OCI-LY7 (cell line): ENCODE data around the gene CHAF1A. TPM values are rescaled to one million over a fixed set of nuclear protein-coding genes. Genes with fewer than 3 reads are reported as not detected.

ENCODE experiments used
- BruUV-seq: library from RNA; stranded (reverse); fragments of 400-500 nt; replicated peaks from 2 replicates; lab custom pipeline; 2021; lab: Mats Ljungman, UMichigan
- CTCF ChIA-PET: fragments of 300-600 bp; sonication (Branson Sonifier 250); formaldehyde crosslinking; loops from one replicate; lab custom pipeline; 2022; ENCODE audit warnings: antibody characterized with exemption; ENCODE audit not compliant: unreplicated experiment; lab: Charles Lee
- POLR2A ChIA-PET: fragments of 300-600 bp; sonication (Branson Sonifier 250); formaldehyde crosslinking; loops from one replicate; lab custom pipeline; 2022; ENCODE audit warnings: antibody characterized with exemption; lab: Charles Lee
- DNase-seq: peaks from one replicate; pipeline ENCODE4 v3.0.0-alpha.2; 2015; ENCODE audit warnings: low spot score
- H2AFZ ChIP-seq: fragments of 200-600 bp; sonication (generic), shearing (Covaris generic); 2 replicates; pipeline ENCODE4 v1.6.1; 2014; ENCODE audit warnings: mild to moderate bottlenecking, antibody characterized with exemption, low read length, moderate library complexity
- H3K27ac ChIP-seq: fragments of 200-600 bp; sonication (generic); 2 replicates; pipeline ENCODE4 v1.5.1; 2014; ENCODE audit warnings: mixed run types, low read depth, mild to moderate bottlenecking, moderate library complexity, low read length, inconsistent platforms; ENCODE audit not compliant: poor library complexity, severe bottlenecking
- H3K36me3 ChIP-seq: fragments of 200-600 bp; sonication (generic); 2 replicates; pipeline ENCODE4 v1.6.1; 2014; ENCODE audit warnings: mild to moderate bottlenecking, antibody characterized with exemption, low read length, moderate library complexity, mixed read lengths; ENCODE audit not compliant: insufficient read depth
- H3K4me1 ChIP-seq: fragments of 200-600 bp; sonication (generic); 2 replicates; pipeline ENCODE4 v1.5.1; 2014; ENCODE audit warnings: mild to moderate bottlenecking, low read length; ENCODE audit not compliant: insufficient read depth, poor library complexity, severe bottlenecking
- H3K4me2 ChIP-seq: fragments of 200-600 bp; sonication (generic); 2 replicates; pipeline ENCODE4 v1.6.1; 2014; ENCODE audit warnings: mild to moderate bottlenecking, low read length
- H3K4me3 ChIP-seq: fragments of 200-600 bp; sonication (generic); 2 replicates; pipeline ENCODE4 v1.5.1; 2014; ENCODE audit warnings: mild to moderate bottlenecking, low read depth, low read length; ENCODE audit not compliant: poor library complexity, severe bottlenecking
- H3K79me2 ChIP-seq: fragments of 200-600 bp; sonication (generic); 2 replicates; pipeline ENCODE4 v1.6.1; 2016; ENCODE audit warnings: low read depth, mild to moderate bottlenecking, low read length, moderate library complexity, mixed read lengths; ENCODE audit not compliant: insufficient read depth
- H3K9me2 ChIP-seq: fragments of 200-600 bp; sonication (generic); 2 replicates; pipeline ENCODE4 v1.6.1; 2016; ENCODE audit warnings: mild to moderate bottlenecking, low read length, mixed read lengths; ENCODE audit not compliant: insufficient read depth
- H3K9me3 ChIP-seq: fragments of 200-600 bp; sonication (generic); 2 replicates; pipeline ENCODE4 v1.6.1; 2014; ENCODE audit warnings: mild to moderate bottlenecking, mixed run types, low read length, mixed read lengths
- H4K20me1 ChIP-seq: fragments of 200-600 bp; sonication (generic); 2 replicates; pipeline ENCODE4 v1.6.1; 2014; ENCODE audit warnings: mild to moderate bottlenecking, antibody characterized with exemption, low read length, moderate library complexity, mixed read lengths; ENCODE audit not compliant: insufficient read depth
- EZH2phosphoT487 ChIP-seq: fragments of 200-600 bp; sonication (generic); IDR thresholded peaks from 2 replicates; pipeline ENCODE4 v1.6.1; 2018; ENCODE audit warnings: low read depth, borderline replicate concordance, mild to moderate bottlenecking, mixed run types, antibody characterized with exemption, low read length, moderate library complexity, mixed read lengths
- intact Hi-C: fragments of 100-400 bp; cut with micrococcal nuclease; formaldehyde crosslinking; loops from one replicate; pipeline ENCODE4 v1.10.0; 2022; ENCODE audit not compliant: unreplicated experiment
- total RNA-seq, 2 experiments: library from RNA; depleted of rRNA in 1 of 2; stranded (reverse); fragments of >200 nt in 1 of 2; shearing (Covaris generic) in 1 of 2; gene quantifications; 2 replicates each; pipeline ENCODE4 v1.2.3, GENCODE V29; 2014 to 2022
- TF ChIP-seq, protein P1 (sequence below): fragments of 200-600 bp; sonication (generic); conservative IDR thresholded peaks from 2 replicates; pipeline ENCODE4 v1.5.1; 2014; ENCODE audit warnings: mild to moderate bottlenecking, antibody characterized with exemption, low read length, moderate library complexity, mixed read lengths

The CHAF1A gene
- total RNA-seq, 2 experiments from 2014 or later, result 107 to 119 TPM

DNA sequence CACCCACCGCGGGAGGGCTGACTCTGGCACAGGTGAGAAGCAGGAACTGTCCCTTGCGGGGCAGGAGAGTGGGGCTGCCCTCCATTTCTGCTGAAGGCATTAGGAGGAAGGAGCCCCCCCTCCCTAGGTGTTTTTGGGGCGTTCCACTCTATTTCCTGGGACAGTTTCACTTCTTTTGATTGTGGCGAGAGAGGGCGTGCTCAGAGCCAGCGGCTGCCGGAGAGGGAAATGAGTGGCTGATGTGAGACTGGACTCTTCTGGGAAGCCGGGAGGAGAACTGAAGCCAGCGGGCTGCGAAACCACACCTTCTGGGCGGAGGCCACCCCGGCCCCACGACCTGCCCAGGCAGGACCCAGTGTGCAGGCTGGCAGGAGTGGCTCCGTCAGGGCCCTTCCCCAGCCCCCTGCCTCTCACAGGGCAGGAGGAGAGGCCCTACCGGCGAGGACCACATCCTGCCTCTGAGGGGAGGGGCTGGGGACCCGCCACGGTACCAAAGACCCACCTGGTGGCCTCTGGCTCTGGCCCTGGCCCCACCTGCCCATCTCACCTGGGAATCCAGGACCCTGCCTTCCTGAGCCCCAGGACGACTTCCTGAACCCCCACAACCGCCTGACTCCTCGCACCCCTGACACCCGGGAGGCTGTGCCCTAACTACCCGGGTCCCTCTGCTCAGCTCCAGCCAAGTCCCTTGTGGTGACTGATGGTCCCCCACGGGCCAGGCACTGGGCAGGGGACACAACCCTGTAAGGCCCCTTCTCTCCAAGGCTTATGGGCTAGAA, 33.1 kb upstream of the CHAF1A start:
- peaks cover 21% of the 10 kb centered on the region for H3K36me3 ChIP-seq
- ChIA-PET POLR2A (no interaction called here), CTCF (no interaction called here)
- no peaks in the 10 kb centered on the region for H3K9me3 ChIP-seq
- intact Hi-C loops, result loop anchor here (1.0 kb wide), 1 partner anchor 31 kb away; the partner anchor contains the start of gene SH3GL1
- DNase-seq, result peak; percentile 82
- peak overlapping the region; percentile 92 for H3K4me2 ChIP-seq
- BruUV-seq, result no TSS peak
- peaks cover 3% of the 10 kb centered on the region for H4K20me1 ChIP-seq
- no peaks in the 10 kb centered on the region for H3K9me2 ChIP-seq
- no peak overlapping the region for H2AFZ ChIP-seq
- H3K4me3 ChIP-seq, result peak overlapping the region; percentile 61
- peaks cover 34% of the 10 kb centered on the region for H3K4me1 ChIP-seq
- peaks cover 4% of the 10 kb centered on the region; the same call in 1 of the 2 replicates for H3K79me2 ChIP-seq
- H3K27ac ChIP-seq, result peak overlapping the region; percentile 79
- TF ChIP-seq EZH2phosphoT487, result no peak
- TF ChIP-seq, protein P1, sequence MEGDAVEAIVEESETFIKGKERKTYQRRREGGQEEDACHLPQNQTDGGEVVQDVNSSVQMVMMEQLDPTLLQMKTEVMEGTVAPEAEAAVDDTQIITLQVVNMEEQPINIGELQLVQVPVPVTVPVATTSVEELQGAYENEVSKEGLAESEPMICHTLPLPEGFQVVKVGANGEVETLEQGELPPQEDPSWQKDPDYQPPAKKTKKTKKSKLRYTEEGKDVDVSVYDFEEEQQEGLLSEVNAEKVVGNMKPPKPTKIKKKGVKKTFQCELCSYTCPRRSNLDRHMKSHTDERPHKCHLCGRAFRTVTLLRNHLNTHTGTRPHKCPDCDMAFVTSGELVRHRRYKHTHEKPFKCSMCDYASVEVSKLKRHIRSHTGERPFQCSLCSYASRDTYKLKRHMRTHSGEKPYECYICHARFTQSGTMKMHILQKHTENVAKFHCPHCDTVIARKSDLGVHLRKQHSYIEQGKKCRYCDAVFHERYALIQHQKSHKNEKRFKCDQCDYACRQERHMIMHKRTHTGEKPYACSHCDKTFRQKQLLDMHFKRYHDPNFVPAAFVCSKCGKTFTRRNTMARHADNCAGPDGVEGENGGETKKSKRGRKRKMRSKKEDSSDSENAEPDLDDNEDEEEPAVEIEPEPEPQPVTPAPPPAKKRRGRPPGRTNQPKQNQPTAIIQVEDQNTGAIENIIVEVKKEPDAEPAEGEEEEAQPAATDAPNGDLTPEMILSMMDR, result no peak

DNA sequence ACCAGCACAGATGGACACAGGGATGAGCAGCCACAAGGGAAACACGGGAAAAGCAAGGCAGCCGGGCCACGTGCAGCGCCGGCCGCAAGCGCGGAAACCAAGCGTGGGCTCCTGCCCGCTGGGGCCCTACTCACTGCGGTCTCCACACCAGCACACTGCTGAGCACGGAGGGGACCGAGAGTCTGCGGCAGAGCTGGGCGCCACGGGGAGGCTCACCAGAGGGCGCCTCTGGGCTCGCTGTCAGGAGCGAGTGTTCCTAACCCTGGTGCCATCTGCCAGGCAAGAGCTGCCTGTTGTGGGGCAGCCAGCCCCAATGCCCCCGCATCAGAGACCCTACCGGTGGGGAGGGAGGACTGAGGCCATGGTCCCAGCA, 32.6 kb upstream of the CHAF1A start:
- TF ChIP-seq, protein P1, result peak; percentile 80
- no peak for TF ChIP-seq EZH2phosphoT487
- DNase-seq, result peak; percentile 69
- Histone ChIP-seq H3K9me2 (no peaks in the 10 kb centered on the region), H3K27ac (peak overlapping the region; percentile 79), H3K79me2 (peaks cover 9% of the 10 kb centered on the region; the same call in 1 of the 2 replicates), H4K20me1 (peaks cover 4% of the 10 kb centered on the region), H3K4me1 (peaks cover 38% of the 10 kb centered on the region), H2AFZ (no peak overlapping the region), H3K9me3 (no peaks in the 10 kb centered on the region), H3K36me3 (peaks cover 20% of the 10 kb centered on the region), H3K4me2 (peak overlapping the region; percentile 92), H3K4me3 (peak overlapping the region; percentile 61)
- intact Hi-C loops, result loop anchor here (1.0 kb wide), 1 partner anchor 30 kb away; the partner anchor contains the start of gene SH3GL1
- BruUV-seq, result no TSS peak
- ChIA-PET CTCF (no interaction called here), POLR2A (no interaction called here)
